AG04450 (cell line): ENCODE results near the gene ATXN1. TPM values are rescaled to one million over a fixed set of nuclear protein-coding genes. Genes with fewer than 3 reads are reported as not detected.
A peak's percentile ranks its signal among the peaks of the same experiment; 100 is the strongest.
"Not testable (repeated sequence)": the region's sequence is repeated elsewhere in the genome, so short reads cannot be mapped to it uniquely, and the experiment has no call there.

Source experiments
- CTCF ChIA-PET: fragments of 300-600, 350-600 bp; formaldehyde crosslinking; extraction: SDS; loops from one replicate; lab custom pipeline; 2022; ENCODE audit warnings: antibody characterized with exemption, inconsistent platforms; lab: Charles Lee
- POLR2A ChIA-PET: fragments of 350-600 bp; formaldehyde crosslinking; extraction: SDS; loops from one replicate; lab custom pipeline; 2021; ENCODE audit warnings: antibody characterized with exemption, inconsistent platforms; lab: Yijun Ruan, JAX
- DNase-seq: peaks from one replicate; pipeline ENCODE4 v3.0.0-alpha.2; 2011; ENCODE audit warnings: low read depth, low spot score
- H3K27ac ChIP-seq: one replicate; pipeline ENCODE4 v1.5.1; 2012; ENCODE audit warnings: low read depth, low read length, control low read depth
- H3K27me3 ChIP-seq: one replicate; pipeline ENCODE4 v1.6.0; 2012; ENCODE audit warnings: low read length; ENCODE audit not compliant: control insufficient read depth, insufficient read depth
- H3K4me3 ChIP-seq: 2 replicates; pipeline ENCODE4 v1.5.1; 2011; ENCODE audit warnings: mild to moderate bottlenecking, low read depth, low read length, control low read depth
- H3K9me3 ChIP-seq: 2 replicates; pipeline ENCODE4 v1.5.1; 2012; ENCODE audit warnings: low read length; ENCODE audit not compliant: control insufficient read depth, insufficient read depth
- CTCF ChIP-seq: IDR thresholded peaks from 2 replicates; pipeline ENCODE4 v1.5.1; 2011; ENCODE audit warnings: low read depth, low read length, control low read depth, inconsistent platforms
- polyA plus RNA-seq: library from polyadenylated mRNA; depleted of rRNA; stranded (reverse); fragments of >200 nt; gene quantifications from 2 replicates; pipeline ENCODE4 v1.2.3, GENCODE V29; 2011

Gene ATXN1
- polyA plus RNA-seq, 1 experiment, result 12.6 TPM

GRCh38 chr6:16273256-16273655 is 488.0 kb downstream of the ATXN1 start:
- H3K27ac ChIP-seq, result no peak overlapping the region
- DNase-seq, result peak; percentile 11
- ChIA-PET CTCF (interaction anchor here (1.2 to 1.5 kb wide), 2 partner anchors 13 to 34 kb away, joined by 3 to 4 read pairs; no protein-coding TSS in a partner anchor), POLR2A (no interaction called here)
- no peaks in the 10 kb centered on the region for H3K27me3 ChIP-seq
- TF ChIP-seq CTCF, result no peak
- no peak overlapping the region for H3K4me3 ChIP-seq
- no peaks in the 10 kb centered on the region; the same call in 1 of the 2 replicates for H3K9me3 ChIP-seq

- CTCF ChIA-PET, result interaction anchor here (1.2 kb wide), 1 partner anchor 14 kb away, joined by 4 read pairs; no protein-coding TSS in a partner anchor
- no peaks in the 10 kb centered on the region for H3K9me3 ChIP-seq
- no peak overlapping the region for H3K27ac ChIP-seq
- no peak for TF ChIP-seq CTCF
- DNase-seq, result no peak
- no peaks in the 10 kb centered on the region for H3K27me3 ChIP-seq
- POLR2A ChIA-PET, result no interaction called here
- no peak overlapping the region for H3K4me3 ChIP-seq
These were observed 489.1 kb downstream of the ATXN1 start for GRCh38 chr6:16272201-16272600.

- Histone ChIP-seq H3K27me3 (no peaks in the 10 kb centered on the region), H3K9me3 (no peaks in the 10 kb centered on the region; the same call in 1 of the 2 replicates), H3K27ac (no peak overlapping the region), H3K4me3 (no peak overlapping the region)
- no peak for DNase-seq
- CTCF ChIA-PET, result interaction anchor here (1.4 kb wide), 1 partner anchor 14 kb away, joined by 8 read pairs; no protein-coding TSS in a partner anchor
- TF ChIP-seq CTCF, result no peak
- POLR2A ChIA-PET, result no interaction called here
These were observed 489.8 kb downstream of the ATXN1 start for GRCh38 chr6:16271428-16271827.

- no peak for TF ChIP-seq CTCF
- Histone ChIP-seq H3K27ac (no peak overlapping the region), H3K9me3 (no peaks in the 10 kb centered on the region; the same call in 1 of the 2 replicates), H3K4me3 (no peak overlapping the region), H3K27me3 (no peaks in the 10 kb centered on the region)
- no peak for DNase-seq
- POLR2A ChIA-PET, result no interaction called here
- CTCF ChIA-PET, result interaction anchor here (1.3 to 1.4 kb wide), 2 partner anchors 16 kb away, joined by 5 to 8 read pairs; no protein-coding TSS in a partner anchor
These were observed 491.0 kb downstream of the ATXN1 start for GRCh38 chr6:16270178-16270794.

- DNase-seq, H3K27me3 ChIP-seq, H3K9me3 ChIP-seq, H3K27ac ChIP-seq, H3K4me3 ChIP-seq, POLR2A ChIA-PET: not testable (repeated sequence)
- CTCF ChIA-PET, result interaction anchor here (0.7 to 1.3 kb wide), 2 partner anchors 8 to 16 kb away, joined by 4 to 5 read pairs; no protein-coding TSS in a partner anchor
These were observed 491.7 kb downstream of the ATXN1 start for GRCh38 chr6:16269442-16270070.
